ENCODE measurements around the gene KIRREL3. TPM values are rescaled to one million over a fixed set of nuclear protein-coding genes. Genes with fewer than 3 reads are reported as not detected.

Gene KIRREL3
- total and polyA plus RNA-seq, 8 donors = 0.06 to 1.1 (median 0.26) TPM; not detected in 2

DNA sequence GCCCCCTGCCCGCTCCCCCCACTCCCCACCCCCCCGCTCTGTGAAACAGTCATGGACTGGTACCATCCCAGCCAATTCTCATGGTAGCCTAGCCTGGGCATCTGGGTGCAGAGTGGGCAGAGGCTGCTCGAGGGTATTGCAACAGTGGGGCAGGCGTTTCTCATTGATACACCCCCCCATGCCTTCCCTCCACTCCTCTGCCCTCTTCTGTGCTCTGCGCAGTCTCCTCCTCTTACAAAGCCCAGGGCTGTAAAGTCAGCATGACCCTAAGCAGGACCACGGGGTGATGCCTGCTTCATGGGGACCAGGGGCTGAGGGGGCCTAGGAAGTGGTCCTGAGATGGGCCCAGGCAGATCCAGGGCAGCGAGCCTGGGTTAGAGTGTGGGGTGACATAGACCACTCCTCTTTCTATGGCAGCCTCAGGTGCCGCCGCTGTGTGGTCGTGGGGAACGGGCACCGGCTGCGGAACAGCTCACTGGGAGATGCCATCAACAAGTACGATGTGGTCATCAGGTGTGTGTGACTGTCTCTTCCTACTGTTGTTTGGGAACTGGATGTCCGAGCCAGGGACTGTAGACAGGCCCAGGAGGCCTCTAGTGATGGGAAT lies 592.8 kb downstream of the KIRREL3 start:
- Histone ChIP-seq H3K27ac (no peak overlapping the region), H3K4me3 (no peak overlapping the region), H3K9me3 (no peaks in the 10 kb centered on the region), H3K27me3 (no peaks in the 10 kb centered on the region), H3K4me1 (no peaks in the 10 kb centered on the region), H3K36me3 (no peaks in the 10 kb centered on the region)
- FAIRE-seq = no peak
- no peak for DNase-seq
- TF ChIP-seq, protein P1, sequence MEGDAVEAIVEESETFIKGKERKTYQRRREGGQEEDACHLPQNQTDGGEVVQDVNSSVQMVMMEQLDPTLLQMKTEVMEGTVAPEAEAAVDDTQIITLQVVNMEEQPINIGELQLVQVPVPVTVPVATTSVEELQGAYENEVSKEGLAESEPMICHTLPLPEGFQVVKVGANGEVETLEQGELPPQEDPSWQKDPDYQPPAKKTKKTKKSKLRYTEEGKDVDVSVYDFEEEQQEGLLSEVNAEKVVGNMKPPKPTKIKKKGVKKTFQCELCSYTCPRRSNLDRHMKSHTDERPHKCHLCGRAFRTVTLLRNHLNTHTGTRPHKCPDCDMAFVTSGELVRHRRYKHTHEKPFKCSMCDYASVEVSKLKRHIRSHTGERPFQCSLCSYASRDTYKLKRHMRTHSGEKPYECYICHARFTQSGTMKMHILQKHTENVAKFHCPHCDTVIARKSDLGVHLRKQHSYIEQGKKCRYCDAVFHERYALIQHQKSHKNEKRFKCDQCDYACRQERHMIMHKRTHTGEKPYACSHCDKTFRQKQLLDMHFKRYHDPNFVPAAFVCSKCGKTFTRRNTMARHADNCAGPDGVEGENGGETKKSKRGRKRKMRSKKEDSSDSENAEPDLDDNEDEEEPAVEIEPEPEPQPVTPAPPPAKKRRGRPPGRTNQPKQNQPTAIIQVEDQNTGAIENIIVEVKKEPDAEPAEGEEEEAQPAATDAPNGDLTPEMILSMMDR (IDR thresholded peaks at IDR 0.05) = no peak
- no peak for ATAC-seq
- intact Hi-C loops (cut with DNase I) = no loop called here
- WGBS, 2 donors = 84 to 86% methylated on average over 15 of the region's 15 CpGs

DNA sequence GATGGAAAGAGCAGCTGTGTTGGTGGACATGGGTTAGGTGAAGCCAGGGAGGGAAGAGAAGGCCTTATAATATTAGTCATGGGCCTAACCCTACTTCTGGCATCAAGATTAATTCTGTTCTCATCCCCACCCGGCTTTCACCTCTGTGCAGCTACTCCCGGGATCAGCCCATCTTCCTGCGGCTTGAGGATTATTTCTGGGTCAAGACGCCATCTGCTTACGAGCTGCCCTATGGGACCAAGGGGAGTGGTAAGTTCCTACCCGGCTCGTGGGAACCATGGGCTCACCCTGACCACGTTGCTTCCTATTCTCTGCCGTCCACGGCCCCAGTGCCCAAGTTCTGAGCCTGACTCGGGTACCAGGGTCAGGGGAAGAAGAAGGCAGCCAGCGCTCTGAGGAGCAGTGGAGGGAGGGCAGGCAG lies 593.5 kb downstream of the KIRREL3 start:
- WGBS, 2 donors = 83 to 86% methylated on average over 10 to 12 of the region's 12 CpGs
- intact Hi-C loops (cut with DNase I) = no loop called here
- no peaks in the 10 kb centered on the region for H3K4me1 ChIP-seq
- no peaks in the 10 kb centered on the region for H3K36me3 ChIP-seq
- H3K9me3 ChIP-seq = no peaks in the 10 kb centered on the region
- no peak for ATAC-seq
- TF ChIP-seq, protein P1 (IDR thresholded peaks at IDR 0.05) = no peak
- no peak overlapping the region for H3K4me3 ChIP-seq
- no peak for FAIRE-seq
- H3K27me3 ChIP-seq = no peaks in the 10 kb centered on the region
- no peak overlapping the region for H3K27ac ChIP-seq
- DNase-seq = no peak

DNA sequence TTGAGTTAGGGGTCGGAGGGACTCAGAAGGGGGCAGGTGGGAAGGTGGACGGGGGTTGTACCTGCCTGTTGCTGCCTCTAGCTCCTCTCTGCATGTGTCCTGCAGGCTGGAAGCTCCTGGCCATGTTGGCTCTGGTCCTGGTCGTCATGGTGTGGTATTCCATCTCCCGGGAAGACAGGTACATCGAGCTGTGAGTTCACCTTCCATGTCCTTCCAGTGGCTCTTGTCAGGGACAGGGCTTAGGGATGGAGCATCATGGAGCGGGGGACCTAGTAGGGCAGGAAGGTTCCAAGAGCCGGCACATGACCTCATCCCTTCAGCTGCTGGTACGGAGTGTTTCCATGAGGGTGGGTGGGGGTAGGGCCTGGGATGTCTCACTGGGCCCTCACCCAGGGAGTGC lies 594.2 kb downstream of the KIRREL3 start:
- WGBS, 2 donors = 85 to 91% methylated on average over 8 of the region's 8 CpGs
- ATAC-seq (no peak), FAIRE-seq (no peak), DNase-seq (no peak)
- H3K27me3 ChIP-seq = no peaks in the 10 kb centered on the region
- no peaks in the 10 kb centered on the region for H3K36me3 ChIP-seq
- no peaks in the 10 kb centered on the region for H3K4me1 ChIP-seq
- H3K4me3 ChIP-seq = no peak overlapping the region
- no peak overlapping the region for H3K27ac ChIP-seq
- H3K9me3 ChIP-seq = no peaks in the 10 kb centered on the region
- TF ChIP-seq, protein P1 (IDR thresholded peaks at IDR 0.05) = no peak
- intact Hi-C loops (cut with DNase I) = no loop called here

DNA sequence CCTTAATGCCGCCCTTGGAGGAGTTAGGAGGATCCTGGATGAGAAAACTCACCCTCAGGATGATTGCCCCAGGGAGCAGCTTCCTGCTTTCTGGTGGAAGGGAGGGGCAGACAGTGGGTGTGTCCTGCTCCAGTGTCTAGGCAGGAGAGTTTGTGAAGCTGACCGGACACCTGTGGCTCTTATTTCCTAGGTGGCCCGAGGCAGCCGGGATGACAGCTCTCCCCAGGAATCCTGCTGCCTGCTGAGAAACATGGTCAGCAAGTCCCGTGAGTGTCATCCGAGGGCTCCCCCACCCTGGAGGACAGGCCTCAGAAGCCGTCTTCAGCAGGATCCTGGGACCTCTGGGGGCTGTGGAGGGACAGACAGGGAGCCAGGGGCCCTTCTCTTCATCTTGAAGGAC lies 594.7 kb downstream of the KIRREL3 start:
- TF ChIP-seq, protein P1 (IDR thresholded peaks at IDR 0.05) = no peak
- intact Hi-C loops (cut with DNase I) = no loop called here
- FAIRE-seq = no peak

DNA sequence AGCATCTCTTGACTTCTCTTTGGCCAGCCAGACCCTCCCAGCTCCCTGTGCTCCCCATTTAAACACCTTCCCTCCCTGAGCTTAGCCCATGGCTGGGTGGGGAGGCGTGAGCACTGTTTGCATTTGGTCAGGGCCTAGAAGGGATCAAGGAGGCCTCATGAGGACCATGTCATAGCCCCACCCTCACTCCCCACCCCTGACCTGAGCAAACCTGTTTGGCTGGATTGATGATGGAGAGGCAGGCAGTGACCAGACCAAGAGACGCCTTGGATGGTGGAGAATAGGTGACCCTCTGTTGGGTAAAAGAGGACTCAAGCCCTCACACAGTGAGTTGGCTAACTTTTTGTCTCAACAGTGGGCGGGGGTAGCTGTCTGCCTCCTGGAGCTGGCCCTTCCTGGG lies 595.2 kb downstream of the KIRREL3 start:
- Histone ChIP-seq H3K4me1 (no peaks in the 10 kb centered on the region), H3K4me3 (no peak overlapping the region), H3K9me3 (no peaks in the 10 kb centered on the region), H3K36me3 (no peaks in the 10 kb centered on the region), H3K27me3 (no peaks in the 10 kb centered on the region), H3K27ac (no peak overlapping the region)
- TF ChIP-seq, protein P1 (IDR thresholded peaks at IDR 0.05) = no peak
- ATAC-seq (peak in 1 of 4 donors; percentile 12), DNase-seq (no peak), FAIRE-seq (no peak)
- intact Hi-C loops (cut with DNase I) = no loop called here
- 80 to 87% methylated on average over 3 of the region's 3 CpGs for WGBS, 2 donors

More for the DNA sequence above, 594.7 kb downstream of the KIRREL3 start:
- no peaks in the 10 kb centered on the region for H3K9me3 ChIP-seq
- H3K27me3 ChIP-seq = no peaks in the 10 kb centered on the region
- ATAC-seq (no peak), DNase-seq (no peak)
- no peaks in the 10 kb centered on the region for H3K36me3 ChIP-seq
- WGBS, 2 donors = 85 to 86% methylated on average over 7 of the region's 7 CpGs
- H3K4me3 ChIP-seq = no peak overlapping the region
- H3K27ac ChIP-seq = no peak overlapping the region
- no peaks in the 10 kb centered on the region for H3K4me1 ChIP-seq

All from pancreas (tissue), 10 donors.